Pancreas (tissue), 10 donors: Measurements from ENCODE around the gene NEDD1. TPM values are rescaled to one million over a fixed set of nuclear protein-coding genes. Genes with fewer than 3 reads are reported as not detected.

Source experiments
- ATAC-seq, 4 donors: fragments of 200-7000 bp; cut with Tn5 transposase; one replicate each; pipeline versions ENCODE4 v1.8.0 to v1.9.1; 2020; ENCODE audit warnings: mild to moderate bottlenecking in 4 of 4, moderate library complexity in 4 of 4
- DNase-seq, 6 donors: peaks; one replicate each; pipeline ENCODE4 v3.0.0-alpha.2; 2020
- FAIRE-seq: peaks from 2 replicates; lab custom pipeline; 2012; peaks lifted over from hg19 to GRCh38; lab: Jason Lieb, UNC
- H3K27ac ChIP-seq, 4 donors: fragments of 200-600 bp; sonication (generic); 1 replicate in 3 of 4; 2 replicates in 1 of 4; pipeline versions ENCODE4 v1.5.0 to v1.8.0; 2020
- H3K27me3 ChIP-seq, 4 donors: fragments of 200-600 bp; one replicate each; pipeline ENCODE4 v1.8.0; 2021
- H3K36me3 ChIP-seq, 3 donors: fragments of 200-600 bp; sonication (generic) in 1 of 3; one replicate each; pipeline versions ENCODE4 v1.5.0 to v1.8.0; 2020 to 2021
- H3K4me1 ChIP-seq, 3 donors: fragments of 200-600 bp; one replicate each; pipeline ENCODE4 v1.8.0; 2021
- H3K4me3 ChIP-seq, 4 donors: fragments of 200-600 bp; sonication (generic) in 2 of 4; one replicate each; pipeline versions ENCODE4 v1.5.0 to v1.8.0; 2020 to 2021
- H3K9me3 ChIP-seq, 4 donors: fragments of 200-600 bp; one replicate each; pipeline ENCODE4 v1.8.0; 2021
- CTCF ChIP-seq, 4 donors: fragments of 200-600 bp; sonication (generic) in 3 of 4; IDR thresholded peaks; one replicate each; pipeline versions ENCODE4 v1.5.0 to v1.8.0; 2021; ENCODE audit warnings: antibody characterized with exemption in 4 of 4
- WGBS, 2 donors: extraction: QIAGEN DNeasy Blood & Tissue Kit; methylation state at CpG; one replicate each; pipeline ENCODE4 v1.1.7; 2013; 5-methylcytosine and 5-hydroxymethylcytosine counted together
- intact Hi-C, 3 donors: fragments of 100-400 bp; cut with DNase I; formaldehyde crosslinking; loops; one replicate each; pipeline versions ENCODE4 v1.11.1 to v1.14.2; 2022
- polyA plus RNA-seq, 2 donors: library from polyadenylated mRNA; stranded (reverse); fragments of 200-250 nt; gene quantifications; one replicate each; pipeline ENCODE4 v1.2.3, GENCODE V29; 2013
- total RNA-seq, 6 donors: library from RNA; stranded (reverse); fragmentation: NEBNext Ultra II Directional in 4 of 6; extraction: Animal tissue kit (Norgen Biotek cat#: 25700) in 4 of 6; gene quantifications; one replicate each; pipeline versions ENCODE4 v1.2.1 to v1.2.4, GENCODE V29; 2021 to 2023
- donor health status: healthy with polysubstance abuse.
- donor health status: DM: no; HTN: no; CAD: no; lungs with moderate emphysema.
- donor health status: DM: no; HTN: no; CAD: no.
- donor health status: control.
- donor health status: control.
- donor health status: Bipolar disorder and iron deficiency.
- donor health status: DM: yes; HTN: yes; CAD: no.
- donor health status: DM: no; HTN: no; CAD: no.
- donor health status: DM: no; HTN: no; CAD: no.
- donor health status: DM: yes; HTN: yes; CAD: no.

NEDD1 gene
- total and polyA plus RNA-seq, 8 donors, result 2.2 to 10.4 (median 7.1) TPM

GRCh38 chr12:96994900-96995299 is 87.8 kb downstream of the NEDD1 start:
- H3K27ac ChIP-seq, result no peak overlapping the region
- no peak overlapping the region for H3K4me3 ChIP-seq
- H3K27me3 ChIP-seq, result no peaks in the 10 kb centered on the region
- 56 to 65% methylated on average over 5 of the region's 5 CpGs for WGBS, 2 donors
- FAIRE-seq (no peak), ATAC-seq (no peak), DNase-seq (no peak)
- no peaks in the 10 kb centered on the region for H3K36me3 ChIP-seq
- no peaks in the 10 kb centered on the region for H3K9me3 ChIP-seq
- TF ChIP-seq CTCF (IDR thresholded peaks at IDR 0.05), result no peak
- no peaks in the 10 kb centered on the region for H3K4me1 ChIP-seq
- intact Hi-C loops, result no loop called here

GRCh38 chr12:96995861-96996260 is 88.8 kb downstream of the NEDD1 start:
- no peak for ATAC-seq
- Histone ChIP-seq H3K27me3 (no peaks in the 10 kb centered on the region), H3K27ac (no peak overlapping the region), H3K4me3 (no peak overlapping the region), H3K9me3 (no peaks in the 10 kb centered on the region), H3K4me1 (no peaks in the 10 kb centered on the region), H3K36me3 (no peaks in the 10 kb centered on the region)
- no peak for DNase-seq
- intact Hi-C loops, result no loop called here
- FAIRE-seq, result no peak
- TF ChIP-seq CTCF (IDR thresholded peaks at IDR 0.05), result no peak
- WGBS, 2 donors, result 71 to 74% methylated on average over 6 of the region's 6 CpGs

- DNase-seq, result no peak
- no peaks in the 10 kb centered on the region for H3K9me3 ChIP-seq
- no peaks in the 10 kb centered on the region for H3K27me3 ChIP-seq
- H3K27ac ChIP-seq, result no peak overlapping the region
- TF ChIP-seq CTCF (IDR thresholded peaks at IDR 0.05), result no peak
- ATAC-seq, result no peak
- 62 to 73% methylated on average over 7 of the region's 7 CpGs for WGBS, 2 donors
- H3K4me3 ChIP-seq, result no peak overlapping the region
- H3K4me1 ChIP-seq, result no peaks in the 10 kb centered on the region
- H3K36me3 ChIP-seq, result no peaks in the 10 kb centered on the region
- FAIRE-seq, result no peak
- intact Hi-C loops, result no loop called here
Measured at GRCh38 chr12:96997797-96998484, 90.9 kb downstream of the NEDD1 start.

- intact Hi-C loops, result no loop called here
- no peak for DNase-seq
- Histone ChIP-seq H3K27ac (no peak overlapping the region), H3K36me3 (no peaks in the 10 kb centered on the region), H3K4me3 (no peak overlapping the region), H3K9me3 (no peaks in the 10 kb centered on the region), H3K27me3 (no peaks in the 10 kb centered on the region), H3K4me1 (no peaks in the 10 kb centered on the region)
- no peak for ATAC-seq
- no peak for TF ChIP-seq CTCF (IDR thresholded peaks at IDR 0.05)
- no peak for FAIRE-seq
- 67 to 79% methylated on average over 8 of the region's 8 CpGs for WGBS, 2 donors
Measured at GRCh38 chr12:97003276-97003675, 96.2 kb downstream of the NEDD1 start.
